ENCODE results near the gene RGS3. TPM values are rescaled to one million over a fixed set of nuclear protein-coding genes. Genes with fewer than 3 reads are reported as not detected.

The RGS3 gene
- total RNA-seq, 2 experiments from 2014 or later, result 22.8 to 32.9 TPM

DNA sequence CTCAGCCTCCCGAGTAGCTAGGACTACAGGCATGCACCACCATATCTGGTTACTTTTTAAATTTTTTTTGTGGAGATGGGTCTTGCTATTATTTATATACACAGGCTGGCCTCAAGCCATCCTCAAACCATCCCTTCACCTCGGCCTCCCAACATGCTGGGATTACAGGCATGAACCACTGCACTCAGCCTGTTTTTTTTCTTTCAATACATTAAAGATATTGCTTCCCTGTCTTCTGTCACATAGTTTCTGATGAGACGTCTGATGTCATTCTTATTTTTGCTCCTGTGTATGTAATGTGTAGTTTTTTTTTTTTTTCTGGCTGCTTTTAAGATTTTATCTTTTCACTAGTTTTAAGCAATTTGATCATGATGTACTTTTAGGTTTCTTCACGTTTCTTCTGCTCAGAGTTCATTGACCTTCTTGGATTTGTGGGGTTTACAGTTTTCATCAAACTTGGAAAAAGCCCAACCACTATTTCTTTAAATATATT lies 11.4 kb upstream of the RGS3 start:
- Histone ChIP-seq H3K36me3 (ENCODE audit: insufficient read depth, low read length) (no peaks in the 10 kb centered on the region), H3K9me2 (ENCODE audit: insufficient read depth, low read length) (no peaks in the 10 kb centered on the region), H3K27ac (ENCODE audit: low read depth, low read length, poor library complexity, severe bottlenecking) (no peak overlapping the region), H4K20me1 (ENCODE audit: insufficient read depth, low read length) (no peaks in the 10 kb centered on the region), H3K4me3 (ENCODE audit: low read depth, low read length, poor library complexity, severe bottlenecking) (no peak overlapping the region), H3K9me3 (ENCODE audit: low read length) (no peaks in the 10 kb centered on the region), H2AFZ (ENCODE audit: low read length) (no peak overlapping the region), H3K79me2 (ENCODE audit: insufficient read depth, low read depth, low read length) (no peaks in the 10 kb centered on the region), H3K4me2 (ENCODE audit: low read length) (no peak overlapping the region), H3K4me1 (ENCODE audit: insufficient read depth, low read length, poor library complexity, severe bottlenecking) (peaks cover 13% of the 10 kb centered on the region)
- DNase-seq (ENCODE audit: low spot score), result no peak
- TF ChIP-seq, protein P1, sequence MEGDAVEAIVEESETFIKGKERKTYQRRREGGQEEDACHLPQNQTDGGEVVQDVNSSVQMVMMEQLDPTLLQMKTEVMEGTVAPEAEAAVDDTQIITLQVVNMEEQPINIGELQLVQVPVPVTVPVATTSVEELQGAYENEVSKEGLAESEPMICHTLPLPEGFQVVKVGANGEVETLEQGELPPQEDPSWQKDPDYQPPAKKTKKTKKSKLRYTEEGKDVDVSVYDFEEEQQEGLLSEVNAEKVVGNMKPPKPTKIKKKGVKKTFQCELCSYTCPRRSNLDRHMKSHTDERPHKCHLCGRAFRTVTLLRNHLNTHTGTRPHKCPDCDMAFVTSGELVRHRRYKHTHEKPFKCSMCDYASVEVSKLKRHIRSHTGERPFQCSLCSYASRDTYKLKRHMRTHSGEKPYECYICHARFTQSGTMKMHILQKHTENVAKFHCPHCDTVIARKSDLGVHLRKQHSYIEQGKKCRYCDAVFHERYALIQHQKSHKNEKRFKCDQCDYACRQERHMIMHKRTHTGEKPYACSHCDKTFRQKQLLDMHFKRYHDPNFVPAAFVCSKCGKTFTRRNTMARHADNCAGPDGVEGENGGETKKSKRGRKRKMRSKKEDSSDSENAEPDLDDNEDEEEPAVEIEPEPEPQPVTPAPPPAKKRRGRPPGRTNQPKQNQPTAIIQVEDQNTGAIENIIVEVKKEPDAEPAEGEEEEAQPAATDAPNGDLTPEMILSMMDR (conservative IDR thresholded peaks at IDR 0.05; ENCODE audit: low read length), result no peak
- POLR2A ChIA-PET, result interaction anchor here (0.9 to 1.8 kb wide), 3 partner anchors 66 to 131 kb away, joined by 3 to 4 read pairs (median 3); no protein-coding TSS in a partner anchor
- intact Hi-C loops (cut with micrococcal nuclease; ENCODE audit: unreplicated experiment), result no loop called here
- CTCF ChIA-PET (ENCODE audit: unreplicated experiment), result no interaction called here
- BruUV-seq (replicated peaks), result no TSS peak

DNA sequence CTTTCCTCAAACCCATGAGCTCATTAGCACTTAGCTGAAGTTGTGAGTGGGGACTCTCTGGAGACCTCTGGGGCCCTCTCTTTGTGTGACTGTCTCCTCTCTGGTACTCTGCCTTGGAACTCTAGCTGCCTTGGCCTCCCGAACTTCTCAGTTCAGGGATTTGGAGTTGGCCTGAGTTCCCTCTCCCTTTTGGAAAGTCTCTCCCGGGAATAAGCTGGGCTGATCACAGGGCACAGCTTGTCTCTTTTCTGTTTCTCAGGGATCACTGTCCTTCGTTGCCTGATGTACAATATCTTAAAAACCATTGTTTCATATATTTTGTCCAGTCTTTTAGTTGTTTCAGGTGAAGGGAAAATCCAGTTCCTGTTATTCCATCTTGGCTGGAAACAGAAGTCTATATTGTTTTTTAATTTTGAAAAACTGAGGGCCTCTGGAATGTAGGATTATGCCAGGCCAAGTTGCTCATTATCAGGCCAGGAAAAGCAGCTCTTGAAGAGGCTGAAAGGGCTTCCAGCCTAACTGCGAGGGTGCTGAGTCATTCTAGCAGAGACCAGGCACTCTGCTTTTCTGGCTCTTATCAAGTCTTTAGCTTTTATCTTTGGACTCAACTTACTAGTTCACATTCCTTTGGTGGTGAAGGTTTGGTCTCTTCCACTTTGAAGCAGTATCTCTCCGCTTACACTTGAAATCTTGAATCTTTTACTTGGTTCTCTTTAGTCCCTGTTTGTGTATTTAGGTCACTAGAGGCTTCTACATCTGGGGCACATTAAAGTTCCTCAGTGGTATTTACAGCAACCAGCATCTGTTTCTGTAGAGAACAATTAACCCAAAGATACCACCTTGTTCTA lies 8.4 kb upstream of the RGS3 start:
- Histone ChIP-seq H3K9me3 (ENCODE audit: low read length) (no peaks in the 10 kb centered on the region), H3K4me2 (ENCODE audit: low read length) (0 out of 2 replicates have a peak overlapping the region, but pooled peaks have one; percentile 5), H3K4me1 (ENCODE audit: insufficient read depth, low read length, poor library complexity, severe bottlenecking) (peaks cover 13% of the 10 kb centered on the region), H3K9me2 (ENCODE audit: insufficient read depth, low read length) (no peaks in the 10 kb centered on the region), H3K4me3 (ENCODE audit: low read depth, low read length, poor library complexity, severe bottlenecking) (no peak overlapping the region), H3K27ac (ENCODE audit: low read depth, low read length, poor library complexity, severe bottlenecking) (no peak overlapping the region), H3K36me3 (ENCODE audit: insufficient read depth, low read length) (no peaks in the 10 kb centered on the region), H3K79me2 (ENCODE audit: insufficient read depth, low read depth, low read length) (no peaks in the 10 kb centered on the region), H4K20me1 (ENCODE audit: insufficient read depth, low read length) (no peaks in the 10 kb centered on the region), H2AFZ (ENCODE audit: low read length) (peak overlapping the region; percentile 79)
- BruUV-seq (replicated peaks), result no TSS peak
- TF ChIP-seq, protein P1 (conservative IDR thresholded peaks at IDR 0.05; ENCODE audit: low read length), result no peak
- TF ChIP-seq EZH2phosphoT487 (IDR thresholded peaks at IDR 0.05; ENCODE audit: borderline replicate concordance, low read depth, low read length), result no peak
- DNase-seq (ENCODE audit: low spot score), result peak; percentile 21
- CTCF ChIA-PET (ENCODE audit: unreplicated experiment), result interaction anchor here (0.7 to 0.9 kb wide), 2 partner anchors 125 to 200 kb away, joined by 3 read pairs; no protein-coding TSS in a partner anchor
- intact Hi-C loops (cut with micrococcal nuclease; ENCODE audit: unreplicated experiment), result no loop called here
- POLR2A ChIA-PET, result interaction anchor here (0.5 to 1.6 kb wide), 8 partner anchors 16 to 170 kb away, joined by 3 to 6 read pairs (median 4); no protein-coding TSS in a partner anchor

DNA sequence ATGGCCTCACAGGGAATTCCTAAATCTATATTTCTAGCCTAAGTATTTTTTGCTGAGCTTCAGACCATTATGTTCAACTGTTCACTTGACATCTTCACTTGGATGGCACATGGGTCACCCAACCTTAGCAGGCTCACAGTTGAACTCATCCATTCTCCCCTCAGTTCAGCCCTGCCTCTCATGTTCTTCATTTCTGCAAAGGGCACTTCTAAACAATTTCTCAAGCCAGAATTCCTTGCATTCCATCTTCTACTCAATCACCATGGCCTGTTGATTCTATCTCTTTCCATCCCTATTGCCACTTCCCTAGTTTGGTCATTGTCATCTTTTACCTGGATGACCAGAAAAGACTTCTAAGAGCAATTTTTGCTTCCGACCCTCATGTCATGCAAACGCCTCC lies 7.3 kb upstream of the RGS3 start:
- no peaks in the 10 kb centered on the region for H3K79me2 ChIP-seq (ENCODE audit: insufficient read depth, low read depth, low read length)
- intact Hi-C loops (cut with micrococcal nuclease; ENCODE audit: unreplicated experiment), result no loop called here
- no peak overlapping the region for H3K4me3 ChIP-seq (ENCODE audit: low read depth, low read length, poor library complexity, severe bottlenecking)
- peaks cover 13% of the 10 kb centered on the region for H3K4me1 ChIP-seq (ENCODE audit: insufficient read depth, low read length, poor library complexity, severe bottlenecking)
- TF ChIP-seq, protein P1 (conservative IDR thresholded peaks at IDR 0.05; ENCODE audit: low read length), result no peak
- no peak for TF ChIP-seq EZH2phosphoT487 (IDR thresholded peaks at IDR 0.05; ENCODE audit: borderline replicate concordance, low read depth, low read length)
- ChIA-PET CTCF (ENCODE audit: unreplicated experiment) (no interaction called here), POLR2A (interaction anchor here (0.6 to 1.4 kb wide), 2 partner anchors 126 to 171 kb away, joined by 4 to 6 read pairs; no protein-coding TSS in a partner anchor)
- no peak for DNase-seq (ENCODE audit: low spot score)
- H3K9me2 ChIP-seq (ENCODE audit: insufficient read depth, low read length), result no peaks in the 10 kb centered on the region
- no peaks in the 10 kb centered on the region for H4K20me1 ChIP-seq (ENCODE audit: insufficient read depth, low read length)
- no peaks in the 10 kb centered on the region for H3K9me3 ChIP-seq (ENCODE audit: low read length)
- no TSS peak for BruUV-seq (replicated peaks)
- H2AFZ ChIP-seq (ENCODE audit: low read length), result no peak overlapping the region
- no peak overlapping the region for H3K27ac ChIP-seq (ENCODE audit: low read depth, low read length, poor library complexity, severe bottlenecking)
- no peaks in the 10 kb centered on the region for H3K36me3 ChIP-seq (ENCODE audit: insufficient read depth, low read length)
- H3K4me2 ChIP-seq (ENCODE audit: low read length), result no peak overlapping the region
